Mesodermal cell (in vitro differentiated cells): Measurements from ENCODE around the gene CECR2.

ENCODE experiments used
- H3K27ac ChIP-seq: 2 replicates; pipeline ENCODE4 v1.7.0; 2013; ENCODE audit warnings: mild to moderate bottlenecking, low read depth, low read length, moderate library complexity; ENCODE audit not compliant: severe bottlenecking
- H3K36me3 ChIP-seq: 2 replicates; pipeline ENCODE4 v1.7.1; 2013; ENCODE audit warnings: mild to moderate bottlenecking, low read length, moderate library complexity; ENCODE audit not compliant: control insufficient read depth, insufficient read depth
- H3K4me1 ChIP-seq: one replicate; pipeline ENCODE4 v1.7.1; 2013; ENCODE audit warnings: mild to moderate bottlenecking, low read length; ENCODE audit not compliant: insufficient read depth, control insufficient read depth, poor library complexity, severe bottlenecking
- H3K4me3 ChIP-seq: 2 replicates; pipeline ENCODE4 v1.7.0; 2013; ENCODE audit warnings: low read length, control low read depth, mild to moderate bottlenecking; ENCODE audit not compliant: insufficient read depth, poor library complexity, severe bottlenecking; ENCODE audit errors: extremely low read depth
- H3K9me3 ChIP-seq: 2 replicates; pipeline ENCODE4 v1.7.1; 2013; ENCODE audit warnings: mild to moderate bottlenecking, low read length, moderate library complexity; ENCODE audit not compliant: control insufficient read depth
- WGBS, 2 experiments: methylation state at CpG; one replicate each; pipeline ENCODE4 v1.1.5; 2013; ENCODE audit warnings: missing lambda C conversion rate in 2 of 2; ENCODE audit not compliant: insufficient coverage in 2 of 2; 5-methylcytosine and 5-hydroxymethylcytosine counted together

Gene CECR2

DNA sequence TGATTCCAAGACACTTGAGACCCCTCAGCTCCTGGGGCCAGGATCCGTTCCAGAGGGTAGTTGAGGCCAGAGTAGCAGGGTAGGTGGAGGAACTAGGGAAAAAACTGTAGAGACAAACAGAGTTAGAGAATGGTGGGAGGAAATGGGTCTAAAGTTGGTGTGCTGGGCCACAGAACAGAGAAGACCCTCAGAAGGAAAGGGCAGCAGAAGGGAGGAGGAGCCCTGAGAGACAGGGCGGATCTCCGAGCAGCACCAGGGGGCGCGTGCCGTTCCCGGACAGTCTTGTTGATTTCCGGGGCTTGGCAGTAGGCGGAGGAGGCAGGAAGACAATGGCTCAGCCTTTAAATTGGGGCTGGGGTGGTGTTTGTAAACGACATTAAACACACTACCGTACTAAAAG lies 2.4 kb upstream of the CECR2 start:
- H3K4me3 ChIP-seq: no peak overlapping the region
- peak overlapping the region; percentile 10 for H3K27ac ChIP-seq

DNA sequence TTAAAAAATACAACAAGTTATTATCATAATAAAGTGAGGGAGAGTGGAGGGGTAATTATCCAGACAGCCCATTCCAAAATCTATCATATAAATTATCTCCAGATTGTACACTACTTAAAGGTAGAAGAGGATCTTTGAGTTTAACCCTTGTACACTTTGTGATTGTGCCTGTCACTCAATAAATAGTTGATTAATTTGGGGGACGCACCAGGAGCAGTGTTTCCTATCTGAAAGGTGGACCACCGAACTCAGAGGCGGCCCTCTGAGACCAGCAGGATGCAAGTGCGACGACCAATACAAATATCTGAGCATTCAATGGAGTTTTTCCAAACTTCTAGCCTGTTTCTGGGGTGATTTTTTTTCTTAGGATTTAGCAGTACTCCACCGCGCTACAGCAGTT lies 1.1 kb upstream of the CECR2 start:
- H3K27ac ChIP-seq: peak overlapping the region; percentile 99
- H3K4me3 ChIP-seq: peak overlapping the region; percentile 93
- WGBS, 2 experiments: 1 to 3% methylated on average over 7 of the region's 7 CpGs
- H3K4me1 ChIP-seq: peaks cover 7% of the 10 kb centered on the region
- no peaks in the 10 kb centered on the region for H3K36me3 ChIP-seq
- no peaks in the 10 kb centered on the region for H3K9me3 ChIP-seq

More for the DNA sequence above, 2.4 kb upstream of the CECR2 start:
- H3K9me3 ChIP-seq: no peaks in the 10 kb centered on the region
- no peaks in the 10 kb centered on the region for H3K36me3 ChIP-seq
- 18 to 40% methylated on average over 3 to 9 of the region's 11 CpGs for WGBS, 2 experiments
- H3K4me1 ChIP-seq: peaks cover 7% of the 10 kb centered on the region

DNA sequence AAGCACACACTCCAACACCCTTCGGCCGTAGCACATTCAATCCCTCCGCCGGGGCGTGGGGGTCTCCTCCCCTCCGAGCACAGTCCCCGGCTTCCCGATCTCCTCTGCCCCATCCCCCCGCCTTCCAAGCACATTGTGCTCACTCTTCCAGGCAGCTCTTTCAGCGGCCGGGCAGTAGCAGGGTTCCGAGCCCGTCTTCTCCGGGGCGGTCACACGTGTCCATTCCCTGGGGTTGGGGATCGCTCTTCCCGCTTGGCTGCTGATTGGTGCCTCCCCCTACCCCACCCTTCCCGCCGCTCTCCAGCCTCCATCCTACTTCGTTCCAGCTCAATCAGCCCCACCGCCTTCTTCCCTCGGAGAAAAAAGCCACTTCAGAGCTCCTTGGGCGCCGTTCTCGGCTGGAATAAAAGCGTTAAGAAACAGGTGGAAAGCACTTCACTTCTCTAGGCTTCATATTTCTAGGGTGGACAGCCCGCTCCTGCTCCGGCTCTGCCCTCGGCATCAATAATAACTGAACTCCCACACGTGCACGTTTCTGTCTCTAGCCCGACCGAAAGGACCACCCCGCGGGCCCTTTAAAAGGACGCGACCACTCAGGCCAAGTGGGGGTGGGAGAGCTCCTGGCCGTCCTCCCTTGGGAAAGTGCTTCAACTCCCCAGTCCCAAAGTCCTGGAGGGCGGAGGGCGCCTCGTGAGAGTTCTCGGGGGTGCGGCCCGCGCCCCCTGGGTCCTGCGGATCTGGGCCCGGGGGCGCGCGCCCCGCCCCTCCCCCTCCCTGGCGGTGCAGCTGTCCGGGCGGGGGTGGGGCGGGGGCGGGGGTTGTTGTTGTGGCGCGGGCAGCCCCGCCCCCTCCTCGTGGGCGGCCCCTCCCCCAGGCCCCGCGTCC lies 464 bp upstream of the CECR2 start:
- peak overlapping the region; percentile 93 for H3K4me3 ChIP-seq
- H3K9me3 ChIP-seq: no peaks in the 10 kb centered on the region
- no peaks in the 10 kb centered on the region for H3K36me3 ChIP-seq
- H3K4me1 ChIP-seq: peaks cover 7% of the 10 kb centered on the region
- 0% methylated on average over 29 to 41 of the region's 64 CpGs for WGBS, 2 experiments
- peak overlapping the region; percentile 99 for H3K27ac ChIP-seq

- peaks cover 7% of the 10 kb centered on the region for H3K4me1 ChIP-seq
- H3K27ac ChIP-seq: peak overlapping the region; percentile 74
- WGBS, 2 experiments: 0% methylated on average over 30 to 58 of the region's 88 CpGs
- H3K4me3 ChIP-seq: peak overlapping the region; percentile 93
- H3K36me3 ChIP-seq: peaks cover 8% of the 10 kb centered on the region
- H3K9me3 ChIP-seq: no peaks in the 10 kb centered on the region
These were observed 936 bp downstream of the CECR2 start for GRCh38 chr22:17370026-17370765.

DNA sequence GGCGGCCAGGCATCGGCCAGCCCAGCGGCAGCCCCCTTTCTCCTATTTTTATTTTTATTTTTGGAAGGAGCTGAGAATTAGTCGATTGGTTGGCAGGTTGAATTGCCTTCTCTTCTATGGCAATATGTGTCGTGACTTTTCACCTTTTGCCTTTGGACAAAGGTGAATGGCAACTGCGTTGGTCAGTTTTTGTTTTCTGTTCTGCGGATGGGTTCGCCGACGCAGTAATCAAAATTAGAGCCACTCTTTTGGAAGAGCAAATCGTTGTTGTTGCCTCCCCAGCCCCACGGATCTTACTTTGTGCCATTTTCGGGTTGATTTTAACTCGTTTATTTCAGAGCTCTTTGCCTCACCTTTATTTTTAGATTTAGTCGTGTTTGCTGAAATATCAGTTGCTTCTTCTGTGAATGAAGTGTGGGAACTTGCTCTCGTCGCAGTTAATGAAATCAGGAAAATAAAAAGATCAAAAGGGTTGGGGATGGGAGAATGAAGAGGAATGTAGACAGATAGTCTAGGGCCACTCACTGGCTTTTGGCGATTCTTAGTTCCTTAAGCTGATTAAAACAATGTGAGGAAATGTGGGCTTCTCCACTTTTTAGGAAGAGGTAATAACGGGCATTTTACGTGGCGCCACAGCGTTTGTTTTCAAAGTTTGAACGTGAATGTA lies 1.6 kb downstream of the CECR2 start:
- H3K4me3 ChIP-seq: peak overlapping the region; percentile 93

DNA sequence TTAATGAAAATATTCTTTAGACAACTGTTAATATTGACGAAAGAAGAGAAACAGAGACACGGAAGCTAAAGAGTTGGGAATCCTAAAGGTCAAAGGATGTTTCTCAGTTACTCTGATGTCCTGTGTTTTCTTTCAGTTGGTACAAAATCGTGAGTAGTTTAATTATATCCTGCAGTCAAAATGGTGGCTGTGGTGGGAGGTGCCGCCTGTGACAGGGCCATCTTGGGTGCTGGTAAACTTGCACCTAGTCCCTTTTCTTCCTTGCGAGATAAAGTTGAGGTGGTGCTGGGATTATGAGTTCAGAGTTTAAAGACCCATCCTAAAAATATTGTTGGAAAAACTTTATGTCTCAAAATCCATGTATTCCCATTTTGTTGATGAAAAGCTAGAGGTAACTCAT lies 2.2 kb downstream of the CECR2 start:
- Histone ChIP-seq H3K36me3 (peaks cover 8% of the 10 kb centered on the region), H3K4me1 (peaks cover 17% of the 10 kb centered on the region), H3K9me3 (no peaks in the 10 kb centered on the region), H3K27ac (no peak overlapping the region), H3K4me3 (peak overlapping the region; percentile 93)
- 0 to 20% methylated on average over 1 to 3 of the region's 5 CpGs for WGBS, 2 experiments

More for the DNA sequence above, 1.6 kb downstream of the CECR2 start:
- Histone ChIP-seq H3K4me1 (peaks cover 14% of the 10 kb centered on the region), H3K9me3 (no peaks in the 10 kb centered on the region), H3K36me3 (peaks cover 8% of the 10 kb centered on the region), H3K27ac (peak overlapping the region; percentile 74)
- 0% methylated on average over 9 to 14 of the region's 23 CpGs for WGBS, 2 experiments

DNA sequence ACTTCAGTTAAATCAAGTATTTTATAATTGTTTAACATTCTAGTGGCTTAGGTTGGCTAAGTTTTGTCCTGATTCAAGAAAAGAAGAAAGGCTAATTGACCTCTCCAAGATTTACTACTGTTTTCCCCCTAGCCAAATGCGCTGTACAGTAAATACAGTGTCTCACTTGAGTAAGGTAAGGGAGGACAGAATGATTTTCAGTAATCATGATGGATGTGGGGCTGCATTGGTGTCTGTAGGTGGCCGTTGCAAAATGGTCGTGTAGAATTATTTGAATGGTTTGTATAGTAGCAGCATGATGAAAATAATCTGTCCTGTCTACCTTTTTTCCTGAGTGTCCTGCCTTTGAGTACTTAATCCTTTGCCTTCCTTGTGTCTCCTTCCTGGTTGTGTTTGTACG lies 4.6 kb downstream of the CECR2 start:
- WGBS, 2 experiments: 72 to 95% methylated on average over 2 of the region's 4 CpGs
- Histone ChIP-seq H3K27ac (no peak overlapping the region), H3K4me1 (peaks cover 14% of the 10 kb centered on the region), H3K4me3 (no peak overlapping the region), H3K9me3 (no peaks in the 10 kb centered on the region), H3K36me3 (peaks cover 8% of the 10 kb centered on the region)

DNA sequence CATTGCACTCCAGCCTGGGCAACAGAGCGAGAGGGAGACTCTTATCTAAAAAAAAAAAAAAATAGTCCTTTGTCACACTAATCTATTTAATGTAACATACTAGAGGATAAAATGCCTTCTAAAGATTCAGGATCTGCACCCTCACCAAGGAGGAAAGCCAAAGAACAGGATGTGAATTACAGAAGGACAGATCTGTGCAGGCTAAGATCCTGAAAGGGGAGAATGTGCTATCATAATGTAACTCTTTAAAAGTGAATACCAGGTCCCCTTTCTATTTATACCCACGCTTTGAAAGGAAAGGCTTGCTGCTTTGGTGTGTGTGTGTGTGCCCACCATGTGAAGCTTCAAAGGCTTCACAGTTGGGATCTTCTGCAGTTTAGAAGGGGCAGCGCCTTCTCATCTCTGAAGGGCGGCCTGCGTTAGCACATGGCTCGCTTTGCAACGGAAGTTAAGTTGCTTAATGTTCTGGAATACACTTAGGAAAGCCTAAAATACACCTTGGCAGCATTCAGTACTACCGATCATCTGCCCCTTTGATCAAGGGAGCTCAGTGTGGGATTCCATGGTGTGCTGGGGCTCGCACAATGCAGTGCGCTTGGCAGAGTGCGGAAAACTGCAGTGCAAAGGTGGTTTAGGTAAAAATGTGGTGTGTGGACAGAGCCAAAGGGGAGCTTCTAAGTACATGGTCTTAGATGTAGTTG lies 6.8 kb downstream of the CECR2 start:
- WGBS, 2 experiments: 77 to 84% methylated on average over 6 to 9 of the region's 11 CpGs
- peaks cover 26% of the 10 kb centered on the region for H3K4me1 ChIP-seq
- H3K9me3 ChIP-seq: no peaks in the 10 kb centered on the region
- no peak overlapping the region for H3K4me3 ChIP-seq
- H3K27ac ChIP-seq: no peak overlapping the region
- peaks cover 8% of the 10 kb centered on the region for H3K36me3 ChIP-seq

GRCh38 chr22:17376950-17377349 lies 7.7 kb downstream of the CECR2 start:
- no peaks in the 10 kb centered on the region for H3K9me3 ChIP-seq
- H3K27ac ChIP-seq: no peak overlapping the region
- no CpG with 5 or more reads among the region's 1 CpG for WGBS, 2 experiments
- peaks cover 31% of the 10 kb centered on the region for H3K4me1 ChIP-seq
- no peak overlapping the region for H3K4me3 ChIP-seq
- peaks cover 11% of the 10 kb centered on the region for H3K36me3 ChIP-seq

DNA sequence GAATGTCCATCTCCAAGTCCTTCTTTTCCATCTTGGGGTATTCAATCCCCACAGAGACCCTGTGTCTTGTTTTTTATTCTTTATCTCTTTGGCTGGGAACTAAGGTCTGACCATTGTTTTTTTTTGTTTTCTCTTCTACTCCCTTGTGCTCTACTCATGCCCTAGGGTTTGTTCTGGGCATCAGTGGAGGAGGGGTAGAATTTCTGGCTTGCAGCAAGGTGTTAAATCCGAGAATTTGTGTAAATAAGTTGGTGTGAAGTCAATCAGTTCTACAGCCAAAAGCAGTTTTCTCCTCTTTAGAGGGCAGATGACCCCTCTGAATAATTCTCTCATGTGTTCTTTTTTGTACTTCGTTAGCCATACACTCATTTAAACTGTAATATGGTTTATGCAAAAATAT lies 10.7 kb downstream of the CECR2 start:
- 0% methylated on average over 1 of the region's 2 CpGs; no CpG with 5 or more reads in 1 of the 2 experiments for WGBS, 2 experiments
- Histone ChIP-seq H3K9me3 (peaks cover 23% of the 10 kb centered on the region), H3K4me3 (no peak overlapping the region), H3K36me3 (peaks cover 3% of the 10 kb centered on the region), H3K4me1 (peaks cover 31% of the 10 kb centered on the region), H3K27ac (peak overlapping the region; percentile 23)
